Myometrial cell (primary cell): ENCODE data around the gene ACYP1. TPM values are rescaled to one million over a fixed set of nuclear protein-coding genes. Genes with fewer than 3 reads are reported as not detected.

ENCODE experiments used
- total RNA-seq: library from RNA; depleted of rRNA; stranded (reverse); fragments of >200 nt; gene quantifications from 2 replicates; pipeline ENCODE4 v1.2.3, GENCODE V29; 2015

The ACYP1 gene
- 27.1 and 29.1 TPM in 2 replicates for total RNA-seq

DNA sequence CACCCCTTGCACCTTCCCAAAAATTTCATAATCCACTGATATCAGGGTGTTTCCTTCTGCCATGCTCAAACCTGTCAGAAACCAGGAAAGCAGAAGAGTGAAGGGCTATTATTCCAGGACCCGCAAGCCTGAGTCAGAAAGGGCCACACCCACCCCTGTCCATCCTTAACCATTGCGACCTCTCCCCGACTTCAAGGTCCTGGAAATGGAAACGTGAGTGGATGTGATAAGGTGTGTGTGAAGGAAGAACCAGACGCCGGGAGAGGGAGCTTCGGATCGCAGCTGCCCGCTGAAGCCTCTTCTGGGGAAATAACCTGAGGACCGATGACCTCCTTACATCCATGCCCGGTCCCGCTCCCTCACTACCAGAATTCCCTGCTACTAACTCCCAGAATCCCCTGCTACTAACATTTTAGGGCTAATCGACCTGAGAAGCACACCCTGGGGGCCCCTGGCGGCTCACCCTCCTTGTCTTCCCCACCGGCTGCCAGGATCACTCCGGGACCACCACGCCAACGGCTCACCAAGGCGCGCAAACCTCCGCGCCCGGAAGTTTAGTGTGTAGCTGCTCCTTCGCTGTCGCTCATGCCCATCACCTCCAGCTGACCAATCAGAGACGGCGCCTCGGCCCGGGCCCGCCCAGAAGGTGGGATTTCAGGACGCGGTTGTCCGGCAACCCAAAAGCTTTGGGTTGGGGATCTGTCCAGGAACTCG, at the start of gene ACYP1:
Gene ACYP1 (minus strand): TSS at position 534 of the 714 bp plus-strand sequence. CDS start 471 bp downstream, at position 63.

DNA sequence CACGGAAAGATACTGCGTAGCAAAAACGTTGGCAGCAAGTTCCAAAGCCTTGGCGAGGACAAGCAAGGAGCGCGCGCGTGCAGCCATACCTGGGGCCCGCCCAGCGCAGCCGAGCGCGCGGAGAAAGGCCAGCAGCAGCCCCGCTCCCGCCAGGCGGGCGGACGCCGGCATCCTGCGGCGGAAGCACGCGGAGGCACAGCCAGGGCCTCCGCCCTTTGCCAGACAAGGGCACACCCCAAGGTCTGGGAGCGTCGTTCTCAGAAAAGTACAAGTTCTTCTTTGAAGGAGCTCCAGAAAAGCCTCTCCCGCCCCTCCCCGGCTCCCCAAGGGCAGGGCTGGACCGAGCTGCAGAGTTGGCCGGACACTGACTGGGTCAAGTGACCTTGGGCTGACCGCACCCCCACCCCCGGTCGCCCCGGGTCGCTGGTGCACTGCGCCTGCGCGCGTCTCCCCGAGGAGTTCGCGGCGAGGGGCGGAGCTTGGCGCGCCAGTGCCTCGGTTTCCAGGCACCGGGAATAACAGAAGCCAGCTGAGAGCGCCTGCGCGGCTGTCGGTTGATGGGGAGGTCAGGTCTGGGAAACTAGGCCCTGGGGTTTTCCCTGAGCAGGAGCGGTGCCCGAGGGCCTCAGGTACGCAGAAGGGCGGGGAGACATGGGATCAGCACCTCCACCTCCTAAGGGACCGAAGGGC, 5.4 kb upstream of the ACYP1 start, which contains the start of gene ZC2HC1C:
Gene ZC2HC1C (plus strand): TSS at position 521 of the 690 bp plus-strand sequence. CDS start 933 bp downstream, outside the sequence.

DNA sequence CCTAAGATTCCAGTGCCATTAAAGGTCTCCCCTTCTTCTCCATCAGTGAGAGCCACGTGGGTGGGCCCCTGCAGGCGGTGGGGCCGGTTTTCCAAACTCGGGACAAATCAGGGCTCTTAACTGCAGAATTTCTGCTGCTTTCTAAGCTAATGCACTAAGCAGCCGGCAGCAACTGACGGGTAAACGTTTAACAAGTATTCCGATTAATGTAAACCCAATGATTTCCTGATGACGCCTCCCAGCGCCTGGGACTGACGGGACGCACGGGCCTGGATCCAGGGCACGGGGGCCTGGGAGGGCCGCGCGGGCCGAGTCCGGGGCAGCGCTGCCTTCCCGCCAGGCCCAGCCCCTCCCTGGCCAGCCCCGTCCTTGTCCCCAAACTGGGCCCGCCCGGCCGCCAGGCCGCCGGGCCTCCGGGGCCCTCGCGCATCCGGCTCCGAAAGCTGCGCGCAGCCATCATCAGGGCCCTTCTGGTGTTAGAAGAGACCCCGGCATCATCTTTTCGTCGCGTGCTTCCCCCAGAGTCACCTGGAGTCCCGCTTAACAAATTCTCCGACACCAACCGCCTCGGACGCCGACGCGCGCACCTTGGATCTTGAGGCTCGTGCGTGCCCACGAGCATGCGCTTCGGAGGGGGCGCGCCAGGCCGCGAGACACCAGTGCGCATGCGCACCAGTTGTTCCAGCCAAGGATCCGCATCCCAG, 12.8 kb downstream of the ACYP1 start, which contains the start of gene MLH3:
Gene MLH3 (minus strand): TSS at position 616 of the 704 bp plus-strand sequence. CDS start 1,812 bp downstream, outside the sequence.

Other genes starting within 250 kb of the ACYP1 start
- gene PROX2, start 187.9 kb downstream of the ACYP1 start, total RNA-seq, result not detected in 2 replicates
- gene DLST, start 182.1 kb downstream of the ACYP1 start, total RNA-seq, result 72.1 and 83.6 TPM in 2 replicates
- 1.1 and 2.6 TPM in 2 replicates for gene RPS6KL1, start 140.8 kb downstream of the ACYP1 start, total RNA-seq
- 1.2 and 1.6 TPM in 2 replicates for gene PGF, start 108.4 kb downstream of the ACYP1 start, total RNA-seq
- gene EIF2B2, start 61.1 kb downstream of the ACYP1 start, total RNA-seq, result 49.9 and 70.7 TPM in 2 replicates
- gene MLH3, start 12.6 kb downstream of the ACYP1 start, total RNA-seq, result 15.6 and 19.5 TPM in 2 replicates
- 0.71 and 2.0 TPM in 2 replicates for gene ZC2HC1C, start 5.6 kb upstream of the ACYP1 start, total RNA-seq
- 30.8 and 32.0 TPM in 2 replicates for gene NEK9, start 63.0 kb upstream of the ACYP1 start, total RNA-seq
- gene TMED10, start 112.6 kb upstream of the ACYP1 start, total RNA-seq, result 288 and 334 TPM in 2 replicates
- 13.1 and 18.7 TPM in 2 replicates for gene FOS, start 214.8 kb upstream of the ACYP1 start, total RNA-seq